Ishikawa (cell line): ENCODE data around the gene CELSR2.
A peak's percentile ranks its signal among the peaks of the same experiment; 100 is the strongest.

Experiments used
- CEBPB ChIP-seq: IDR thresholded peaks from 2 replicates; pipeline ENCODE4 v1.6.1; 2012
- CREB1 ChIP-seq: IDR thresholded peaks from 2 replicates; pipeline ENCODE4 v1.6.1; 2012; ENCODE audit warnings: low read depth
- EGR1 ChIP-seq: IDR thresholded peaks from 2 replicates; pipeline ENCODE4 v1.6.1; 2012
- EP300 ChIP-seq: IDR thresholded peaks from 2 replicates; pipeline ENCODE4 v1.6.1; 2012; ENCODE audit warnings: borderline replicate concordance
- FOXM1 ChIP-seq: IDR thresholded peaks from 2 replicates; pipeline ENCODE4 v1.6.1; 2012; ENCODE audit warnings: low read depth, borderline replicate concordance
- NFIC ChIP-seq: IDR thresholded peaks from 2 replicates; pipeline ENCODE4 v1.6.1; 2012
- RAD21 ChIP-seq: IDR thresholded peaks from 2 replicates; pipeline ENCODE4 v1.6.1; 2012; ENCODE audit warnings: low read depth
- TAF1 ChIP-seq: IDR thresholded peaks from 2 replicates; pipeline ENCODE4 v1.6.1; 2012; ENCODE audit warnings: low read depth, mild to moderate bottlenecking
- TCF12 ChIP-seq: IDR thresholded peaks from 2 replicates; pipeline ENCODE4 v1.6.1; 2012; ENCODE audit warnings: low read depth
- TEAD4 ChIP-seq: IDR thresholded peaks from 2 replicates; pipeline ENCODE4 v1.6.1; 2012
- USF1 ChIP-seq: IDR thresholded peaks from 2 replicates; pipeline ENCODE4 v1.6.1; 2012
- YY1 ChIP-seq: IDR thresholded peaks from 2 replicates; pipeline ENCODE4 v1.6.1; 2012; ENCODE audit warnings: low read depth
- ZBTB7A ChIP-seq: IDR thresholded peaks from 2 replicates; pipeline ENCODE4 v1.6.1; 2012; ENCODE audit warnings: low read depth
- TF ChIP-seq, protein P1 (sequence below): IDR thresholded peaks from 2 replicates; pipeline ENCODE4 v1.6.1; 2012; ENCODE audit warnings: low read depth, mild to moderate bottlenecking
- TF ChIP-seq, protein P2 (sequence below): IDR thresholded peaks from 2 replicates; pipeline ENCODE4 v1.6.1; 2012

CELSR2 gene

DNA sequence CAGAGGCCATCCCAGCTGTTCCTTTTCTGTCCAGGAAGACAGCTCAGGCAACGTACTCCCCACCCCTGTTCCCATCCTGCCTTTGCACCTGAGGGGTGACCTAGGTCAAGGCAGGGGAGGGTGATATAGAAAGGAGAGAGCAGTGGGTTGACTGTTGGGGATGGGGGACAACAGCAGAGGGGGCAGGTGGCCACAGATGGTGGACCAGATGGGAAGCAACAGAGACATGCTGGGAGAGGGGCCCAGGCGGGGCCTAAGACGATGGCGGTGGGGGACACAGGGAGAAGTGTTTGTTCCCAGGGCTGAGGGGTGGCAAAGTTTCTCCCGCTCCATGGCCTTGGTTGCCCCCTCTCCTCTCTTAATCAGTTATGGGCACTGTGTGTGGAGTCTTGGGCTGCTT, 6.3 kb downstream of the CELSR2 start:
- no peak for TF ChIP-seq CREB1

GRCh38 chr1:109256085-109256484, 6.7 kb downstream of the CELSR2 start:
- TF ChIP-seq FOXM1, result no peak
- TF ChIP-seq CEBPB, result no peak

GRCh38 chr1:109256971-109257681, 7.8 kb downstream of the CELSR2 start:
- peak; percentile 69 for TF ChIP-seq EGR1
- no peak for TF ChIP-seq YY1

DNA sequence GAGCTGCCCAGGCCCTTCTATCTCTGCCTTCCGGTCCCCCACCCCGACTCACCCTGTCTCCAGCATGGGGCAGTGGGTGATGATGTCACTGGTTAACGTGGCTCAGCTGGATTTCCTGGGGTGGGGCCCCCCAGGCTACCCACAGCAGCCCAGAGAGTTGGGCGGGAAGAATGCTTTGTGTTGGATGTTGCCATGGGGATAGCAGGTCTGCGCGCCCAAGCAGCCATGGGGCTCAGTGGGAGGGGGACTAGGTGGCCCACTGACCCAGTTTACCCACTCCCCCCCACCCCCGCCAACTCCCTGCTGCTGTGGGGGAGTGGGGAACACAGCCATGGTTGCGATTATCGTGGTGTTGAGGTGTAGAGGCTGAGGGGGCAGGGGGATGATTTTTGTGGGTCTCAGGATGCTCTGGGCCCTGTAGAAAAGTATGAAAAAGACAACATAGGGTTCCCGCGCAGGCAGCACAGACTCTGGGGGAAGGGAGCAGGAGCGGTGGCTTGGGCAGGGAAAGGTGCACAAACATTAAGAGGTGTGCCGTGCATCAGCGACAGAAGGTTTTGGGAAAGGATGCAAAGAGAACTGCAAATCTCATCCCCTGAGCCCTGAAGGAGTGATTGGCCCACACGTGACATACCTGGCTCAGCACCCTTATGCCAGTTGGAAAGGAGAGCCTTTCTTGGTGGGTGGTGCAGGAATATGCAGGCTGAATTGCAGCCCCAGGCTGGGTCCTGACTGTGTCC, 8.5 kb downstream of the CELSR2 start:
- TF ChIP-seq NFIC, result no peak
- TF ChIP-seq EP300, result no peak
- TF ChIP-seq, protein P1, sequence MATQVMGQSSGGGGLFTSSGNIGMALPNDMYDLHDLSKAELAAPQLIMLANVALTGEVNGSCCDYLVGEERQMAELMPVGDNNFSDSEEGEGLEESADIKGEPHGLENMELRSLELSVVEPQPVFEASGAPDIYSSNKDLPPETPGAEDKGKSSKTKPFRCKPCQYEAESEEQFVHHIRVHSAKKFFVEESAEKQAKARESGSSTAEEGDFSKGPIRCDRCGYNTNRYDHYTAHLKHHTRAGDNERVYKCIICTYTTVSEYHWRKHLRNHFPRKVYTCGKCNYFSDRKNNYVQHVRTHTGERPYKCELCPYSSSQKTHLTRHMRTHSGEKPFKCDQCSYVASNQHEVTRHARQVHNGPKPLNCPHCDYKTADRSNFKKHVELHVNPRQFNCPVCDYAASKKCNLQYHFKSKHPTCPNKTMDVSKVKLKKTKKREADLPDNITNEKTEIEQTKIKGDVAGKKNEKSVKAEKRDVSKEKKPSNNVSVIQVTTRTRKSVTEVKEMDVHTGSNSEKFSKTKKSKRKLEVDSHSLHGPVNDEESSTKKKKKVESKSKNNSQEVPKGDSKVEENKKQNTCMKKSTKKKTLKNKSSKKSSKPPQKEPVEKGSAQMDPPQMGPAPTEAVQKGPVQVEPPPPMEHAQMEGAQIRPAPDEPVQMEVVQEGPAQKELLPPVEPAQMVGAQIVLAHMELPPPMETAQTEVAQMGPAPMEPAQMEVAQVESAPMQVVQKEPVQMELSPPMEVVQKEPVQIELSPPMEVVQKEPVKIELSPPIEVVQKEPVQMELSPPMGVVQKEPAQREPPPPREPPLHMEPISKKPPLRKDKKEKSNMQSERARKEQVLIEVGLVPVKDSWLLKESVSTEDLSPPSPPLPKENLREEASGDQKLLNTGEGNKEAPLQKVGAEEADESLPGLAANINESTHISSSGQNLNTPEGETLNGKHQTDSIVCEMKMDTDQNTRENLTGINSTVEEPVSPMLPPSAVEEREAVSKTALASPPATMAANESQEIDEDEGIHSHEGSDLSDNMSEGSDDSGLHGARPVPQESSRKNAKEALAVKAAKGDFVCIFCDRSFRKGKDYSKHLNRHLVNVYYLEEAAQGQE, result no peak
- no peak for TF ChIP-seq USF1
- no peak for TF ChIP-seq TAF1

GRCh38 chr1:109258481-109259466, 9.4 kb downstream of the CELSR2 start:
- TF ChIP-seq FOXM1 (no peak), CREB1 (no peak), TAF1 (no peak), RAD21 (peak; percentile 10; the same call in 1 of the 2 replicates), EGR1 (no peak), TEAD4 (peak; percentile 73), EP300 (peak; percentile 75), YY1 (peak; percentile 53; the same call in 1 of the 2 replicates), CEBPB (no peak), TCF12 (peak; percentile 79), USF1 (0 out of 2 replicates have a peak, but pooled peaks have one; percentile 16), ZBTB7A (no peak), NFIC (peak; percentile 78)
- TF ChIP-seq, protein P2, sequence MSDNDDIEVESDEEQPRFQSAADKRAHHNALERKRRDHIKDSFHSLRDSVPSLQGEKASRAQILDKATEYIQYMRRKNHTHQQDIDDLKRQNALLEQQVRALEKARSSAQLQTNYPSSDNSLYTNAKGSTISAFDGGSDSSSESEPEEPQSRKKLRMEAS, result peak; percentile 60
- TF ChIP-seq, protein P1, result no peak
